HCT116 (cell line): ENCODE data around the gene LRP4. TPM values are rescaled to one million over a fixed set of nuclear protein-coding genes. Genes with fewer than 3 reads are reported as not detected.

ENCODE experiments used
- ATAC-seq: fragments of 200-7000 bp; cut with Tn5 transposase; 2 replicates; pipeline ENCODE4 v1.9.1; 2020; ENCODE audit warnings: mild to moderate bottlenecking, moderate library complexity
- BruUV-seq: library from RNA; stranded (reverse); fragments of 400-500 nt; replicated peaks from 2 replicates; lab custom pipeline; 2021; lab: Mats Ljungman, UMichigan
- CTCF ChIA-PET: fragments of 300-600 bp; sonication (Branson Sonifier 250); formaldehyde crosslinking; loops from one replicate; lab custom pipeline; 2021; ENCODE audit warnings: antibody characterized with exemption; lab: Charles Lee
- POLR2A ChIA-PET: fragments of 300-600, 350-600 bp; sonication (Branson Sonifier 250); formaldehyde crosslinking; loops from one replicate; lab custom pipeline; 2021; ENCODE audit warnings: antibody characterized with exemption; lab: Charles Lee
- RAD21 ChIA-PET, 2 experiments: fragments of 300-600 bp; sonication (Branson Sonifier 250); formaldehyde crosslinking; loops; one replicate each; lab custom pipeline; 2023; ENCODE audit warnings: low total read pairs in 2 of 2; ENCODE audit not compliant: uncharacterized antibody in 2 of 2, unreplicated experiment in 2 of 2, low non-redundant PET in 1 of 2; lab: Charles Lee
- DNase-seq: peaks from one replicate; pipeline ENCODE4 v3.0.0-alpha.2; 2010; ENCODE audit warnings: low read depth, low spot score
- H2AFZ ChIP-seq: fragments of 200-600 bp; shearing (Covaris generic), sonication (generic); 2 replicates; pipeline ENCODE4 v1.6.1; 2017; ENCODE audit warnings: low read depth, mixed run types, mixed read lengths, antibody characterized with exemption, low read length; ENCODE audit not compliant: poor library complexity, severe bottlenecking
- H3K27ac ChIP-seq: 2 replicates; pipeline ENCODE4 v1.5.1; 2012; ENCODE audit warnings: low read depth, low read length
- H3K27me3 ChIP-seq: fragments of 200-600 bp; sonication (generic); 2 replicates; pipeline ENCODE4 v1.6.1; 2016; ENCODE audit warnings: mixed run types, low read length, mixed read lengths; ENCODE audit not compliant: insufficient read depth
- H3K36me3 ChIP-seq, 2 experiments: fragments of 200-500 bp in 1 of 2; fragments of 200-600 bp in 1 of 2; sonication (Bioruptor generic) in 1 of 2; sonication (generic) in 1 of 2; 2 replicates each; pipeline versions ENCODE4 v1.5.1 to v1.6.1; 2014 to 2016; ENCODE audit warnings: low read length in 2 of 2, inconsistent platforms in 1 of 2, mixed read lengths in 1 of 2, mixed run types in 1 of 2; ENCODE audit not compliant: insufficient read depth in 2 of 2, control insufficient read depth in 1 of 2
- H3K4me1 ChIP-seq, 2 experiments: fragments of 200-600 bp in 1 of 2; sonication (generic) in 1 of 2; 2 replicates each; pipeline versions ENCODE4 v1.5.1 to v1.6.1; 2012 to 2017; ENCODE audit warnings: low read length in 2 of 2, inconsistent platforms in 1 of 2, mild to moderate bottlenecking in 1 of 2, mixed read lengths in 1 of 2, mixed run types in 1 of 2, moderate library complexity in 1 of 2; ENCODE audit not compliant: insufficient read depth in 2 of 2, control insufficient read depth in 1 of 2
- H3K4me2 ChIP-seq: fragments of 200-600 bp; sonication (generic); 2 replicates; pipeline ENCODE4 v1.6.1; 2017; ENCODE audit warnings: mixed run types, low read length, mixed read lengths
- H3K4me3 ChIP-seq, 2 experiments: fragments of 200-600 bp in 1 of 2; sonication (generic) in 1 of 2; replicated peaks in 1 of 2; 2 replicates each; pipeline ENCODE4 v1.5.1; 2011 to 2016; ENCODE audit warnings: low read length in 2 of 2, control low read depth in 1 of 2, low read depth in 1 of 2, mild to moderate bottlenecking in 1 of 2, mixed read lengths in 1 of 2, mixed run types in 1 of 2
- H3K79me2 ChIP-seq: fragments of 200-600 bp; sonication (generic); 2 replicates; pipeline ENCODE4 v1.6.1; 2017; ENCODE audit warnings: mild to moderate bottlenecking, mixed run types, low read length, moderate library complexity, mixed read lengths; ENCODE audit not compliant: insufficient read depth
- H3K9ac ChIP-seq: fragments of 200-600 bp; sonication (generic); 2 replicates; pipeline ENCODE4 v1.6.1; 2016; ENCODE audit warnings: low read length, mixed read lengths
- H3K9me2 ChIP-seq: fragments of 200-600 bp; sonication (generic), shearing (Covaris generic); 2 replicates; pipeline ENCODE4 v1.6.1; 2017; ENCODE audit warnings: mixed run types, mild to moderate bottlenecking, moderate library complexity; ENCODE audit not compliant: insufficient read depth
- H3K9me3 ChIP-seq, 2 experiments: fragments of 200-500 bp in 1 of 2; fragments of 200-600 bp in 1 of 2; sonication (Bioruptor generic) in 1 of 2; sonication (generic) in 1 of 2; 2 replicates each; pipeline ENCODE4 v1.6.1; 2014 to 2017; ENCODE audit warnings: low read length in 2 of 2, mixed read lengths in 2 of 2, inconsistent platforms in 1 of 2, low read depth in 1 of 2, mild to moderate bottlenecking in 1 of 2, mixed run types in 1 of 2, moderate library complexity in 1 of 2; ENCODE audit not compliant: control insufficient read depth in 1 of 2, insufficient read depth in 1 of 2
- H4K20me1 ChIP-seq: fragments of 200-600 bp; sonication (generic), shearing (Covaris generic); 2 replicates; pipeline ENCODE4 v1.6.1; 2017; ENCODE audit warnings: mixed run types, mild to moderate bottlenecking, moderate library complexity; ENCODE audit not compliant: insufficient read depth
- CBX3 ChIP-seq: IDR thresholded peaks from 2 replicates; pipeline ENCODE4 v1.6.1; 2012; ENCODE audit warnings: low read depth
- CTCF ChIP-seq, 3 experiments: fragments of 200-600 bp in 1 of 3; sonication (generic) in 1 of 3; IDR thresholded peaks in 2 of 3; conservative IDR thresholded peaks in 1 of 3; 2 replicates each; pipeline ENCODE4 v1.5.1; 2012 to 2017; ENCODE audit warnings: low read depth in 2 of 3, low read length in 2 of 3, antibody characterized with exemption in 1 of 3, borderline replicate concordance in 1 of 3, control low read depth in 1 of 3, mild to moderate bottlenecking in 1 of 3, mixed read lengths in 1 of 3, mixed run types in 1 of 3, moderate library complexity in 1 of 3; ENCODE audit not compliant: insufficient read depth in 1 of 3
- EGR1 ChIP-seq: IDR thresholded peaks from 2 replicates; pipeline ENCODE4 v1.6.1; 2012; ENCODE audit warnings: low read depth
- ELF1 ChIP-seq: IDR thresholded peaks from 2 replicates; pipeline ENCODE4 v1.6.1; 2012; ENCODE audit warnings: low read depth, borderline replicate concordance
- EZH2phosphoT487 ChIP-seq: fragments of 200-600 bp; IDR thresholded peaks from 2 replicates; pipeline ENCODE4 v1.6.1; 2018; ENCODE audit warnings: antibody characterized with exemption, borderline replicate concordance
- RAD21 ChIP-seq: IDR thresholded peaks from 2 replicates; pipeline ENCODE4 v1.6.1; 2012; ENCODE audit warnings: low read depth, mild to moderate bottlenecking
- TCF7L2 ChIP-seq: IDR thresholded peaks from 2 replicates; pipeline ENCODE4 v1.7.0; 2011; ENCODE audit warnings: borderline replicate concordance, inconsistent platforms; ENCODE audit not compliant: insufficient read depth, insufficient read length; ENCODE audit errors: extremely low read depth
- intact Hi-C: fragments of 100-400 bp; cut with micrococcal nuclease; formaldehyde crosslinking; loops from 2 replicates; pipeline ENCODE4 v1.10.0; 2022
- total RNA-seq: library from RNA; stranded (reverse); gene quantifications from one replicate; pipeline ENCODE4 v1.2.1, GENCODE V29; 2021; ENCODE audit not compliant: unreplicated experiment

The LRP4 gene
- total RNA-seq, 1 experiment from 2014 or later: 7.4 TPM

GRCh38 chr11:46896719-46897406 lies 21.5 kb downstream of the LRP4 start:
- BruUV-seq: no TSS peak
- DNase-seq: peak; percentile 12
- CTCF ChIA-PET: interaction anchor here (0.6 to 1.6 kb wide), 2 partner anchors 11 to 257 kb away, joined by 3 to 5 read pairs; no protein-coding TSS in a partner anchor
- RAD21 ChIA-PET: no interaction called here
- Histone ChIP-seq H3K4me1 (peaks cover 0 to 2% of the 10 kb centered on the region in 2 experiments; a peak in 2 of 4 replicates), H3K9ac (no peak overlapping the region), H4K20me1 (no peaks in the 10 kb centered on the region), H3K79me2 (no peaks in the 10 kb centered on the region), H2AFZ (no peak overlapping the region), H3K36me3 (0 out of 4 replicates have a peak, but pooled peaks cover 0 to 5% of the 10 kb centered on the region in 2 experiments), H3K9me2 (no peaks in the 10 kb centered on the region), H3K27ac (no peak overlapping the region), H3K27me3 (no peaks in the 10 kb centered on the region), H3K4me3 (no peak overlapping the region), H3K9me3 (no peaks in the 10 kb centered on the region), H3K4me2 (no peak overlapping the region)
- ATAC-seq: peak; percentile 84
- intact Hi-C loops: no loop called here
- POLR2A ChIA-PET: no interaction called here
- TF ChIP-seq RAD21 (peak; percentile 42; the same call in 1 of the 2 replicates), CTCF (IDR thresholded peaks at IDR 0.05 in 2 of 3, conservative IDR thresholded peaks at IDR 0.05 in 1 of 3; ENCODE audit: borderline replicate concordance in 1 of 3, insufficient read depth in 1 of 3, low read depth in 2 of 3, low read length in 2 of 3) (peak; percentile 31 to 43 (median 39); a peak in 4 of 6 replicates), CBX3 (no peak), TCF7L2 (no peak), EGR1 (no peak), EZH2phosphoT487 (no peak), ELF1 (no peak)
